Spleen (tissue), 7 donors: Measurements from ENCODE around the gene LRRK1.

Experiments
- CTCF ChIP-seq, 11 experiments: fragments of 200-600 bp in 7 of 11; fragments of 450-650 bp in 4 of 11; sonication (generic) in 4 of 11; IDR thresholded peaks in 8 of 11; conservative IDR thresholded peaks in 3 of 11; 1 replicate in 7 of 11; 2 replicates in 4 of 11; pipeline versions ENCODE4 v1.4.0 to v1.8.0; 2016 to 2021; ENCODE audit warnings: antibody characterized with exemption in 11 of 11, inconsistent platforms in 4 of 11, mild to moderate bottlenecking in 1 of 11
- POLR2A ChIP-seq, 3 donors: fragments of 450-650 bp; IDR thresholded peaks; one replicate each; pipeline ENCODE4 v1.5.1; 2017; ENCODE audit warnings: antibody characterized with exemption in 3 of 3, mild to moderate bottlenecking in 1 of 3
- donor health status: DM: no; HTN: no; CAD: no; lungs with moderate emphysema.
- donor health status: DM: no; HTN: no; CAD: no.
- donor health status: DM: no; HTN: no; CAD: no.

DNA sequence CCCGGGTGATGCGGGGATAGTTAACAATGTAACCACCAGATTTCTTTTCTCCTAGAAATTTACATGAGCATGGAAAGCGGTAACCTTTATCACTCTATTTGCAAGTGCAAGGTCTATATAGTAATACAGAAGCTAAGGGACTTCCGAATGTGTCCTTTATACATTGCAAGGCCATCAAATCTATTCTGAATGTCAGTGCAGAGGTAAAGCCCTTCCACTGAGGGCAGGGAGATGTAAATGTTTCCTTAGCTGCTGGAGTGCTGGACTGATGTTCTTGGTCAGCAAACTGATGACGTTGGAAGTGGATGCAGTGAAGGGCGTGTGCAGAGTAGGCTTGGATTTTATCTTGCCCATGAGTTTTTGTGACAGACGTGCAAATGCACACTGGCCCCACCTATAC, 33.3 kb upstream of the LRRK1 start:
- TF ChIP-seq CTCF (IDR thresholded peaks at IDR 0.05 in 8 of 11, conservative IDR thresholded peaks at IDR 0.05 in 3 of 11) = no peak
- no peak for TF ChIP-seq POLR2A (IDR thresholded peaks at IDR 0.05)
